BJ (cell line): ENCODE data around the gene SKI. TPM values are rescaled to one million over a fixed set of nuclear protein-coding genes. Genes with fewer than 3 reads are reported as not detected.

ENCODE experiments used
- CTCF ChIA-PET: fragments of 350-600 bp; formaldehyde crosslinking; extraction: SDS; loops from one replicate; lab custom pipeline; 2021; ENCODE audit warnings: antibody characterized with exemption, inconsistent platforms; lab: Yijun Ruan, JAX
- POLR2A ChIA-PET: fragments of 300-600 bp; sonication (Branson Sonifier 250); formaldehyde crosslinking; extraction: SDS; loops from one replicate; lab custom pipeline; 2021; ENCODE audit warnings: antibody characterized with exemption; lab: Charles Lee
- DNase-seq: peaks from one replicate; pipeline ENCODE4 v3.0.0-alpha.2; 2011; ENCODE audit warnings: low read depth
- H3K27me3 ChIP-seq: 2 replicates; pipeline ENCODE4 v1.6.0; 2011; ENCODE audit warnings: low read length; ENCODE audit not compliant: control insufficient read depth, insufficient read depth
- H3K36me3 ChIP-seq: 2 replicates; pipeline ENCODE4 v1.5.1; 2011; ENCODE audit warnings: low read length; ENCODE audit not compliant: control insufficient read depth, insufficient read depth
- H3K4me3 ChIP-seq: 2 replicates; pipeline ENCODE4 v1.5.1; 2011; ENCODE audit warnings: low read depth, mild to moderate bottlenecking, control low read depth, low read length
- CTCF ChIP-seq: IDR thresholded peaks from 2 replicates; pipeline ENCODE4 v1.5.1; 2011; ENCODE audit warnings: low read depth, mild to moderate bottlenecking, control low read depth, inconsistent platforms, low read length, moderate library complexity; ENCODE audit not compliant: insufficient read depth
- polyA plus RNA-seq: library from polyadenylated mRNA; depleted of rRNA; stranded (reverse); fragments of >200 nt; gene quantifications from 2 replicates; pipeline ENCODE4 v1.2.3, GENCODE V29; 2011

Gene SKI
- polyA plus RNA-seq, 1 experiment, result 5.1 TPM

GRCh38 chr1:2278591-2279209 lies 50.6 kb downstream of the SKI start:
- no peak for TF ChIP-seq CTCF
- Histone ChIP-seq H3K27me3 (no peaks in the 10 kb centered on the region), H3K4me3 (no peak overlapping the region), H3K36me3 (peaks cover 3% of the 10 kb centered on the region)
- DNase-seq, result no peak
- ChIA-PET CTCF (no interaction called here), POLR2A (no interaction called here)

- CTCF ChIA-PET, result no interaction called here
- H3K4me3 ChIP-seq, result no peak overlapping the region
Observed at GRCh38 chr1:2279210-2279639, 51.1 kb downstream of the SKI start.

GRCh38 chr1:2279817-2280216 lies 51.7 kb downstream of the SKI start:
- no peak for DNase-seq
- ChIA-PET CTCF (no interaction called here), POLR2A (no interaction called here)
- peaks cover 3% of the 10 kb centered on the region for H3K36me3 ChIP-seq
- no peak overlapping the region for H3K4me3 ChIP-seq
- TF ChIP-seq CTCF, result no peak
- no peaks in the 10 kb centered on the region for H3K27me3 ChIP-seq

More at GRCh38 chr1:2279210-2279639, 51.1 kb downstream of the SKI start:
- POLR2A ChIA-PET, result no interaction called here
- no peak for TF ChIP-seq CTCF
- peak; percentile 60 for DNase-seq
- Histone ChIP-seq H3K36me3 (peaks cover 3% of the 10 kb centered on the region), H3K27me3 (no peaks in the 10 kb centered on the region)

GRCh38 chr1:2282556-2283270 lies 54.6 kb downstream of the SKI start:
- no peak for DNase-seq
- no peak overlapping the region for H3K4me3 ChIP-seq
- ChIA-PET POLR2A (no interaction called here), CTCF (interaction anchor here (1.1 kb wide), 1 partner anchor 32 kb away, joined by 3 read pairs; no protein-coding TSS in a partner anchor)
- no peaks in the 10 kb centered on the region for H3K27me3 ChIP-seq
- no peak for TF ChIP-seq CTCF
- peaks cover 1% of the 10 kb centered on the region; the same call in 1 of the 2 replicates for H3K36me3 ChIP-seq

- ChIA-PET POLR2A (no interaction called here), CTCF (interaction anchor here (1.0 to 1.1 kb wide), 2 partner anchors 32 to 99 kb away, joined by 3 read pairs; no protein-coding TSS in a partner anchor)
- no peaks in the 10 kb centered on the region for H3K27me3 ChIP-seq
- no peak for DNase-seq
- no peak for TF ChIP-seq CTCF
- no peak overlapping the region for H3K4me3 ChIP-seq
- no peaks in the 10 kb centered on the region; the same call in 1 of the 2 replicates for H3K36me3 ChIP-seq
Observed at GRCh38 chr1:2283371-2283990, 55.4 kb downstream of the SKI start.
